Measurements from ENCODE around the gene ATXN1. TPM values are rescaled to one million over a fixed set of nuclear protein-coding genes. Genes with fewer than 3 reads are reported as not detected.

The ATXN1 gene
- total and polyA plus RNA-seq, 2 of the 8 experiments (the other 6 are each of a cell fraction or from before 2014, with no cell fraction given) = 1.6 to 4.0 TPM

DNA sequence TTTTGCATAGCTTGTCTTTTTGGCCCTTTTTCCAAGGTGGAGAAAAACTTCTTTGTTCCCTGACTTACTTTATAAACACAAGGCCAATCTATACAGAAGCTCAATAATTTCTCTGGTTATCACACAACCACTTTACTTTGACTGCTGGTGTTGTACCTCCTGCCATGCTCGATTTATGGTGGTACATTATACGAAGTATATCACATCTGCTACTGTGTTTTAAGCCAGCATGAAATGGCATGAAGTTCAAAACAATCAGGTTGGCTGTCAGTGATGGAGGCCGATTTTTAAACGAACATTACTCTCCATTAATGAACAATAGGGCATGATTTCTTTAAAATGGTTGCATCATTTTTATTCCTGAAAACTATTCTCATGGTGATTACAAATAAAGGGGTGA is 21.0 kb upstream of the ATXN1 start:
- Histone ChIP-seq H3K4me2 (ENCODE audit: insufficient read depth in 1 of 2, low read depth in 2 of 2, low read length in 2 of 2) (no peak overlapping the region), H3K4me1 (replicated peaks in 1 of 4; ENCODE audit: control insufficient read depth in 3 of 4, insufficient read depth in 4 of 4, low read length in 3 of 4) (no peaks in the 10 kb centered on the region; a peak in 1 of 7 replicates), H4K8ac (ENCODE audit: extremely low read depth, insufficient read depth, low read length) (no peak overlapping the region), H3K23ac (ENCODE audit: insufficient read length) (no peak overlapping the region), H2BK12ac (ENCODE audit: low read depth, low read length) (no peak overlapping the region), H3K27ac (ENCODE audit: low read depth, low read length) (no peak overlapping the region), H3K18ac (ENCODE audit: extremely low read depth, low read length) (no peak overlapping the region), H3K4me3 (ENCODE audit: extremely low read depth in 1 of 4, insufficient read depth in 2 of 4, low read depth in 3 of 4, low read length in 4 of 4) (no peak overlapping the region), H3K14ac (ENCODE audit: insufficient read length) (no peak overlapping the region), H3K79me1 (ENCODE audit: low read depth, low read length) (no peaks in the 10 kb centered on the region), H2AK5ac (ENCODE audit: low read depth, low read length) (no peak overlapping the region), H3K4ac (replicated peaks; ENCODE audit: insufficient read length, low read depth, low read length) (no peak overlapping the region), H2BK20ac (ENCODE audit: low read length) (no peak overlapping the region), H2BK15ac (ENCODE audit: low read length) (no peak overlapping the region), H4K5ac (ENCODE audit: insufficient read length, low read depth, low read length) (no peak overlapping the region), H4K20me1 (replicated peaks in 1 of 2; ENCODE audit: control insufficient read depth in 1 of 2, insufficient read depth in 2 of 2, low read length in 2 of 2) (no peaks in the 10 kb centered on the region), H3K56ac (replicated peaks; ENCODE audit: insufficient read length, low read depth, low read length) (no peak overlapping the region), H3K36me3 (ENCODE audit: control insufficient read depth in 2 of 4, insufficient read depth in 4 of 4, low read length in 3 of 4) (no peaks in the 10 kb centered on the region), H3K79me2 (ENCODE audit: control insufficient read depth in 1 of 2, insufficient read depth in 2 of 2, low read length in 2 of 2) (no peaks in the 10 kb centered on the region), H2BK5ac (ENCODE audit: low read depth, low read length) (no peak overlapping the region), H4K91ac (replicated peaks; ENCODE audit: insufficient read length, low read length) (no peak overlapping the region), H3K9me3 (ENCODE audit: insufficient read depth in 2 of 2, low read depth in 1 of 2, low read length in 1 of 2) (0 out of 4 replicates have a peak, but pooled peaks cover 0 to 5% of the 10 kb centered on the region in 2 experiments), H2AFZ (ENCODE audit: low read length) (no peak overlapping the region), H3K9ac (replicated peaks in 1 of 4; ENCODE audit: extremely low read depth in 1 of 4, low read depth in 3 of 4, low read length in 3 of 4) (no peak overlapping the region), H3K23me2 (ENCODE audit: low read depth, low read length) (no peaks in the 10 kb centered on the region), H2BK120ac (replicated peaks; ENCODE audit: low read depth, low read length) (no peak overlapping the region), H3K27me3 (replicated peaks in 1 of 4; ENCODE audit: control insufficient read depth in 3 of 4, extremely low read depth in 1 of 4, insufficient read depth in 3 of 4, low read length in 3 of 4) (no peaks in the 10 kb centered on the region)
- POLR2A ChIA-PET (ENCODE audit: partially characterized antibody) = no interaction called here
- 88% methylated on average over 4 of the region's 4 CpGs; no CpG with 5 or more reads in 1 of the 2 experiments for WGBS, 2 experiments (ENCODE audit: extremely low coverage in 1 of 2, insufficient coverage in 1 of 2, insufficient read length in 1 of 2, insufficient replicate concordance in 2 of 2, low coverage in 1 of 2, low lambda C conversion rate in 2 of 2, missing lambda C conversion rate in 1 of 2)
- no peak for FAIRE-seq
- no peak for DNase-seq (ENCODE audit: low read depth in 1 of 2, low spot score in 2 of 2)
- no peak for TF ChIP-seq TBP (IDR thresholded peaks at IDR 0.05; ENCODE audit: low read depth, low read length)
- no peak for TF ChIP-seq BACH1 (IDR thresholded peaks at IDR 0.05; ENCODE audit: low read length)
- TF ChIP-seq EZH2 (IDR thresholded peaks at IDR 0.05; ENCODE audit: low read depth, low read length, severe bottlenecking) = no peak
- CTCF ChIA-PET (ENCODE audit: partially characterized antibody) = interaction anchor here (1.5 to 2.0 kb wide), 3 partner anchors 10 to 214 kb away, joined by 3 to 17 read pairs (median 5); no protein-coding TSS in a partner anchor
